Stimulated activated CD8-positive, alpha-beta memory T cell treated with anti-CD3 and anti-CD28 coated beads, Interleukin-4, amount 100 ng/mL, for 24 hours (primary cell): ENCODE results near the gene BRF1.
"Not testable (repeated sequence)": the region's sequence is repeated elsewhere in the genome, so short reads cannot be mapped to it uniquely, and the experiment has no call there.

Source experiments
- DNase-seq: peaks from one replicate; pipeline ENCODE4 v3.0.0-alpha.2; 2020; ENCODE audit warnings: low read depth

Gene BRF1

GRCh38 chr14:105315941-105316576 lies 15.3 kb upstream of the BRF1 start:
- DNase-seq: no peak

GRCh38 chr14:105315211-105315721 lies 14.5 kb upstream of the BRF1 start:
- no peak for DNase-seq

- DNase-seq: peak; percentile 64
Observed at GRCh38 chr14:105314287-105315200, 13.7 kb upstream of the BRF1 start, which contains the start of gene PACS2. Gene PACS2 (plus strand): TSS chr14:105314748. CDS start chr14:105314919, 171 bp downstream.

- no peak for DNase-seq
Observed at GRCh38 chr14:105313381-105314286, 12.8 kb upstream of the BRF1 start.

- no peak for DNase-seq
Observed at GRCh38 chr14:105312973-105313372, 12.2 kb upstream of the BRF1 start.

- no peak for DNase-seq
Observed at GRCh38 chr14:105311838-105312237, 11.0 kb upstream of the BRF1 start.

GRCh38 chr14:105309371-105309770 lies 8.6 kb upstream of the BRF1 start:
- no peak for DNase-seq

GRCh38 chr14:105307052-105307727 lies 6.4 kb upstream of the BRF1 start:
- DNase-seq: no peak

GRCh38 chr14:105305791-105306190 lies 5.0 kb upstream of the BRF1 start:
- no peak for DNase-seq

- DNase-seq: no peak
Observed at GRCh38 chr14:105305345-105305744, 4.5 kb upstream of the BRF1 start.

GRCh38 chr14:105304565-105304964 lies 3.8 kb upstream of the BRF1 start:
- DNase-seq: no peak

- no peak for DNase-seq
Observed at GRCh38 chr14:105303949-105304348, 3.1 kb upstream of the BRF1 start.

GRCh38 chr14:105301915-105302249 lies 1.1 kb upstream of the BRF1 start:
- DNase-seq: not testable (repeated sequence)

- DNase-seq: peak; percentile 100
Observed at GRCh38 chr14:105301103-105301914, 508 bp upstream of the BRF1 start.

- DNase-seq: peak; percentile 25
Observed at GRCh38 chr14:105299654-105300541, 903 bp downstream of the BRF1 start.

- DNase-seq: not testable (repeated sequence)
Observed at GRCh38 chr14:105297311-105297710, 3.5 kb downstream of the BRF1 start.

- peak; percentile 30 for DNase-seq
Observed at GRCh38 chr14:105294142-105294597, 6.6 kb downstream of the BRF1 start.

- peak; percentile 38 for DNase-seq
Observed at GRCh38 chr14:105292826-105293711, 7.7 kb downstream of the BRF1 start.
